HL-60 (cell line): ENCODE results near the gene SLC36A2.

Experiments used
- DNase-seq, 2 experiments: peaks; one replicate each; pipeline ENCODE4 v3.0.0-alpha.2; 2010 to 2020; ENCODE audit warnings: low read depth in 1 of 2, low spot score in 1 of 2
- H3K27ac ChIP-seq: fragments of 250-450 bp; sonication (Bioruptor Pico); replicated peaks from 2 replicates; pipeline ENCODE4 v1.5.1; 2020; ENCODE audit warnings: mild to moderate bottlenecking, moderate library complexity
- H3K27me3 ChIP-seq: fragments of 250-450 bp; sonication (Bioruptor Pico); 2 replicates; pipeline ENCODE4 v1.5.1; 2021; ENCODE audit warnings: mild to moderate bottlenecking, moderate library complexity; ENCODE audit not compliant: insufficient read depth, poor library complexity, severe bottlenecking
- H3K4me3 ChIP-seq: replicated peaks from 2 replicates; pipeline ENCODE4 v1.5.1; 2011; ENCODE audit warnings: mild to moderate bottlenecking, control low read depth, low read length; ENCODE audit not compliant: insufficient read depth
- GABPA ChIP-seq: IDR thresholded peaks from 2 replicates; pipeline ENCODE4 v1.6.1; 2012; ENCODE audit warnings: low read depth
- POLR2AphosphoS5 ChIP-seq: IDR thresholded peaks from 2 replicates; pipeline ENCODE4 v1.6.1; 2012; ENCODE audit warnings: low read depth
- SPI1 ChIP-seq: IDR thresholded peaks from 2 replicates; pipeline ENCODE4 v1.6.1; 2012; ENCODE audit warnings: low read depth, mild to moderate bottlenecking, borderline replicate concordance
- TF ChIP-seq, protein P1 (sequence below): IDR thresholded peaks from 2 replicates; pipeline ENCODE4 v1.6.1; 2012; ENCODE audit warnings: low read depth; ENCODE audit not compliant: insufficient replicate concordance
- TF ChIP-seq, protein P2 (sequence below): IDR thresholded peaks from one replicate; pipeline ENCODE4 v1.5.1; 2011; ENCODE audit warnings: low read length, control low read depth, inconsistent platforms; ENCODE audit not compliant: insufficient read depth

Gene SLC36A2

DNA sequence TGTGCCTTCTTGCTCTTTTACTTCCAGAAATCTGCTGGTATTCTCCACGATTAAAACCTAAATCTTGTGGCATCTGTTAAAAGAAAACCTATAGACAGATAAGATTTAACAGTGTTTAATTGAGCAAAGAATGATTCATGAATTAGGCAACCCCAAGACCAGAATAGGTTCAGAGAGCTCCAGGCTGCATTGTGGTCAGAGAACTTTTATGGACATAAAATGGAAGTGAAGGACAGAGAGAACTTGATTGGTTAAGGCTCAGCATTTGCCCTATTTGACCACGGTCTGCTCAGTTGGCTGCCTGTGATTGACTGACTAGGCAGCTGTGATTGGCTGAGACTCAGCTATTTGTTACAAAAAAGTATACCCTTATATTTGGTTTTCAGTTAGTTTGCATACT, 10.4 kb upstream of the SLC36A2 start:
- peak in 1 of 2 experiments; percentile 45 for DNase-seq
- no peak overlapping the region for H3K4me3 ChIP-seq
- no peaks in the 10 kb centered on the region for H3K27me3 ChIP-seq
- H3K27ac ChIP-seq: no peak overlapping the region
- TF ChIP-seq, protein P1, sequence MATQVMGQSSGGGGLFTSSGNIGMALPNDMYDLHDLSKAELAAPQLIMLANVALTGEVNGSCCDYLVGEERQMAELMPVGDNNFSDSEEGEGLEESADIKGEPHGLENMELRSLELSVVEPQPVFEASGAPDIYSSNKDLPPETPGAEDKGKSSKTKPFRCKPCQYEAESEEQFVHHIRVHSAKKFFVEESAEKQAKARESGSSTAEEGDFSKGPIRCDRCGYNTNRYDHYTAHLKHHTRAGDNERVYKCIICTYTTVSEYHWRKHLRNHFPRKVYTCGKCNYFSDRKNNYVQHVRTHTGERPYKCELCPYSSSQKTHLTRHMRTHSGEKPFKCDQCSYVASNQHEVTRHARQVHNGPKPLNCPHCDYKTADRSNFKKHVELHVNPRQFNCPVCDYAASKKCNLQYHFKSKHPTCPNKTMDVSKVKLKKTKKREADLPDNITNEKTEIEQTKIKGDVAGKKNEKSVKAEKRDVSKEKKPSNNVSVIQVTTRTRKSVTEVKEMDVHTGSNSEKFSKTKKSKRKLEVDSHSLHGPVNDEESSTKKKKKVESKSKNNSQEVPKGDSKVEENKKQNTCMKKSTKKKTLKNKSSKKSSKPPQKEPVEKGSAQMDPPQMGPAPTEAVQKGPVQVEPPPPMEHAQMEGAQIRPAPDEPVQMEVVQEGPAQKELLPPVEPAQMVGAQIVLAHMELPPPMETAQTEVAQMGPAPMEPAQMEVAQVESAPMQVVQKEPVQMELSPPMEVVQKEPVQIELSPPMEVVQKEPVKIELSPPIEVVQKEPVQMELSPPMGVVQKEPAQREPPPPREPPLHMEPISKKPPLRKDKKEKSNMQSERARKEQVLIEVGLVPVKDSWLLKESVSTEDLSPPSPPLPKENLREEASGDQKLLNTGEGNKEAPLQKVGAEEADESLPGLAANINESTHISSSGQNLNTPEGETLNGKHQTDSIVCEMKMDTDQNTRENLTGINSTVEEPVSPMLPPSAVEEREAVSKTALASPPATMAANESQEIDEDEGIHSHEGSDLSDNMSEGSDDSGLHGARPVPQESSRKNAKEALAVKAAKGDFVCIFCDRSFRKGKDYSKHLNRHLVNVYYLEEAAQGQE: no peak
- TF ChIP-seq SPI1 (no peak), GABPA (no peak), POLR2AphosphoS5 (no peak)
- TF ChIP-seq, protein P2, sequence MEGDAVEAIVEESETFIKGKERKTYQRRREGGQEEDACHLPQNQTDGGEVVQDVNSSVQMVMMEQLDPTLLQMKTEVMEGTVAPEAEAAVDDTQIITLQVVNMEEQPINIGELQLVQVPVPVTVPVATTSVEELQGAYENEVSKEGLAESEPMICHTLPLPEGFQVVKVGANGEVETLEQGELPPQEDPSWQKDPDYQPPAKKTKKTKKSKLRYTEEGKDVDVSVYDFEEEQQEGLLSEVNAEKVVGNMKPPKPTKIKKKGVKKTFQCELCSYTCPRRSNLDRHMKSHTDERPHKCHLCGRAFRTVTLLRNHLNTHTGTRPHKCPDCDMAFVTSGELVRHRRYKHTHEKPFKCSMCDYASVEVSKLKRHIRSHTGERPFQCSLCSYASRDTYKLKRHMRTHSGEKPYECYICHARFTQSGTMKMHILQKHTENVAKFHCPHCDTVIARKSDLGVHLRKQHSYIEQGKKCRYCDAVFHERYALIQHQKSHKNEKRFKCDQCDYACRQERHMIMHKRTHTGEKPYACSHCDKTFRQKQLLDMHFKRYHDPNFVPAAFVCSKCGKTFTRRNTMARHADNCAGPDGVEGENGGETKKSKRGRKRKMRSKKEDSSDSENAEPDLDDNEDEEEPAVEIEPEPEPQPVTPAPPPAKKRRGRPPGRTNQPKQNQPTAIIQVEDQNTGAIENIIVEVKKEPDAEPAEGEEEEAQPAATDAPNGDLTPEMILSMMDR: no peak

DNA sequence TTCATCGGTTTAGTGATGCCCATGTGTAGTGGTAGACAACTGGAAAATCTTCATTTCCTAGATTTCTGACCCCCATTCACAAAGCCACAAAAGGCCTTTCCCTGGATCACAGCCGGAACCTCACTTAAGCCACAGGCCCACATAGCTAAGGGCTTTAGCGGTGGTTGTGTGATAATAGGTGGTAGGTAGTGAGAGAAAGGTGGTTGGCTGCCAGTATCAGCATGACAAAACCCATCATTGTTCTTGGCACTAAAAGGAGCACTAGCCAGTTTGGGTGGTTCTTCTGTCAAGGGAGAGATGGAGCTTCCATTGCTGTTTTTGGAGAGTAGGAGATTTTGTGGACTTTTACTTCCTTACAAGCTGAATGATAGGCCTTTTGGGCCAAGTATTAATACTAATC, 9.7 kb upstream of the SLC36A2 start:
- TF ChIP-seq, protein P2: no peak
- TF ChIP-seq, protein P1: no peak
- no peak for TF ChIP-seq GABPA
- TF ChIP-seq POLR2AphosphoS5: no peak
- no peak for TF ChIP-seq SPI1
- H3K27ac ChIP-seq: no peak overlapping the region
- H3K4me3 ChIP-seq: no peak overlapping the region
- no peaks in the 10 kb centered on the region for H3K27me3 ChIP-seq
- DNase-seq: no peak

DNA sequence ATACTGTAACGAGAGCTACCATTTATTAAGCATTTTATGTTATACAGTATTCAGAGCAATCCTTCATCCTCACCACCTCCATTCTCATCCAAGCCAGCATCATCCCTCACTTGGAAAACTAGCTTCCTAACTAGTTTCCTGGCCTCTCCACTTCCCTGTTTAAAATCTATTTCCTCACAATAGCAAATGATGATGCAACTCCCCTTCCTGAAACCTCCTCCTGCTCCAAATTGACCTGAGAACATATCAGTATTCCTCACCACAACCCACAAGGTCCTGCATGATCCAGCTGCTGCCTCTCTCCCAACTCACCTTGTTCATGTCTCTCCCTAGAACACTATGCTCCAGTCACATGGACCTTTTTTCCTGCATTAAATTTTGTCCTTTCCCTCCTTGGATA, 4.3 kb upstream of the SLC36A2 start:
- DNase-seq: peak in 1 of 2 experiments; percentile 56

DNA sequence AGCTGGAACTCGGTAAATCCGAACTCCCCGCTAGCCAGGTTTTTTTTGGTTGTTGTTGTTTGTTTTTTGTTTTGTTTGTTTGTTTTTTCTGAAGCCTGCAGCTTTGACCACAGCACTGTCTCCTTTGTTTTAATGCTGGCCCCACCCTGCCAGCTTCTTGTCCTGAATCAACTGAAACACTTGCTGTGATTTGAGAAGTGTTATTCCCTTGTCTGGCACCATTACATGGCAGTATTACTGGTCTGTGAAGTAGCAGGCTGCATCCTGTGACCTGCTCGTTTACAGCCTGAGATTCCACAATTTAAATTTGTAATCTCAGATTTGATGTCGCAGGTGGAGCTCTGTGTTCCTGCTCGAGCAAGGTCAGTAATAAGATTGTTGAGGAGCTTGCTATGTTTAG, 1.4 kb upstream of the SLC36A2 start:
- DNase-seq: no peak
- TF ChIP-seq POLR2AphosphoS5: no peak
- TF ChIP-seq, protein P2: no peak
- no peak overlapping the region for H3K27ac ChIP-seq
- no peak overlapping the region for H3K4me3 ChIP-seq
- peaks cover 11% of the 10 kb centered on the region for H3K27me3 ChIP-seq

More for the DNA sequence above, 4.3 kb upstream of the SLC36A2 start:
- Histone ChIP-seq H3K27me3 (peaks cover 3% of the 10 kb centered on the region), H3K4me3 (no peak overlapping the region), H3K27ac (no peak overlapping the region)
- no peak for TF ChIP-seq POLR2AphosphoS5
- TF ChIP-seq GABPA: no peak
